Endothelial cell (in vitro differentiated cells): ENCODE measurements around the gene WDFY4. TPM values are rescaled to one million over a fixed set of nuclear protein-coding genes. Genes with fewer than 3 reads are reported as not detected.

Source experiments
- DNase-seq: peaks from one replicate; pipeline ENCODE4 v3.0.0; 2021; ENCODE audit warnings: low spot score
- H3K27ac Mint-ChIP-seq: one replicate; pipeline ENCODE4 v1.8.0; 2021; ENCODE audit warnings: mixed read lengths, inconsistent platforms; ENCODE audit not compliant: unreplicated experiment
- H3K27me3 Mint-ChIP-seq: one replicate; pipeline ENCODE4 v1.8.0; 2021; ENCODE audit warnings: mild to moderate bottlenecking, moderate library complexity, mixed read lengths, inconsistent platforms; ENCODE audit not compliant: unreplicated experiment
- H3K36me3 Mint-ChIP-seq: one replicate; pipeline ENCODE4 v1.8.0; 2021; ENCODE audit warnings: mild to moderate bottlenecking, low read depth, mixed read lengths, inconsistent platforms; ENCODE audit not compliant: unreplicated experiment
- H3K4me1 Mint-ChIP-seq: one replicate; pipeline ENCODE4 v1.8.0; 2021; ENCODE audit warnings: mild to moderate bottlenecking, mixed read lengths, inconsistent platforms; ENCODE audit not compliant: unreplicated experiment
- H3K4me3 Mint-ChIP-seq: one replicate; pipeline ENCODE4 v1.8.0; 2021; ENCODE audit warnings: mild to moderate bottlenecking, mixed read lengths, inconsistent platforms; ENCODE audit not compliant: unreplicated experiment
- H3K9me3 Mint-ChIP-seq: one replicate; pipeline ENCODE4 v1.8.0; 2021; ENCODE audit warnings: mixed read lengths, inconsistent platforms; ENCODE audit not compliant: unreplicated experiment
- CTCF ChIP-seq: fragments of 200-600 bp; sonication (generic); IDR thresholded peaks from one replicate; pipeline ENCODE4 v1.5.0; 2021; ENCODE audit warnings: antibody characterized with exemption; ENCODE audit not compliant: unreplicated experiment
- total RNA-seq: library from RNA; stranded (reverse); fragmentation: NEBNext Ultra II Directional; extraction: Animal tissue kit (Norgen Biotek cat#: 25700); gene quantifications from one replicate; pipeline ENCODE4 v1.2.1, GENCODE V29; 2021; ENCODE audit not compliant: unreplicated experiment

WDFY4 gene
- total RNA-seq, 1 donor from 2014 or later, result 0.54 TPM

- TF ChIP-seq CTCF, result no peak
- Mint-ChIP-seq H3K4me1 (no peaks in the 10 kb centered on the region), H3K27ac (no peak overlapping the region), H3K36me3 (no peaks in the 10 kb centered on the region), H3K9me3 (no peaks in the 10 kb centered on the region), H3K4me3 (no peak overlapping the region), H3K27me3 (no peaks in the 10 kb centered on the region)
- no peak for DNase-seq
Measured at GRCh38 chr10:48941427-48942075, 256.9 kb downstream of the WDFY4 start.

- Mint-ChIP-seq H3K27ac (no peak overlapping the region), H3K4me3 (no peak overlapping the region), H3K27me3 (no peaks in the 10 kb centered on the region), H3K9me3 (no peaks in the 10 kb centered on the region), H3K36me3 (no peaks in the 10 kb centered on the region), H3K4me1 (no peaks in the 10 kb centered on the region)
- no peak for TF ChIP-seq CTCF
- DNase-seq, result no peak
Measured at GRCh38 chr10:48943096-48943495, 258.4 kb downstream of the WDFY4 start.

- H3K4me1 Mint-ChIP-seq, result no peaks in the 10 kb centered on the region
- no peaks in the 10 kb centered on the region for H3K36me3 Mint-ChIP-seq
- H3K9me3 Mint-ChIP-seq, result no peaks in the 10 kb centered on the region
- no peak for DNase-seq
- H3K27ac Mint-ChIP-seq, result no peak overlapping the region
- H3K4me3 Mint-ChIP-seq, result no peak overlapping the region
- TF ChIP-seq CTCF, result no peak
- no peaks in the 10 kb centered on the region for H3K27me3 Mint-ChIP-seq
Measured at GRCh38 chr10:48944171-48944570, 259.5 kb downstream of the WDFY4 start.

- no peaks in the 10 kb centered on the region for H3K27me3 Mint-ChIP-seq
- no peak overlapping the region for H3K27ac Mint-ChIP-seq
- H3K4me3 Mint-ChIP-seq, result no peak overlapping the region
- H3K36me3 Mint-ChIP-seq, result no peaks in the 10 kb centered on the region
- no peaks in the 10 kb centered on the region for H3K9me3 Mint-ChIP-seq
- no peaks in the 10 kb centered on the region for H3K4me1 Mint-ChIP-seq
- TF ChIP-seq CTCF, result no peak
- no peak for DNase-seq
Measured at GRCh38 chr10:48945441-48946130, 260.9 kb downstream of the WDFY4 start.

GRCh38 chr10:48946332-48946731, 261.7 kb downstream of the WDFY4 start:
- H3K9me3 Mint-ChIP-seq, result no peaks in the 10 kb centered on the region
- H3K4me3 Mint-ChIP-seq, result no peak overlapping the region
- H3K27ac Mint-ChIP-seq, result no peak overlapping the region
- TF ChIP-seq CTCF, result no peak
- H3K27me3 Mint-ChIP-seq, result no peaks in the 10 kb centered on the region
- no peaks in the 10 kb centered on the region for H3K36me3 Mint-ChIP-seq
- H3K4me1 Mint-ChIP-seq, result no peaks in the 10 kb centered on the region
- no peak for DNase-seq
